H1 (cell line): ENCODE results near the gene AP3D1. TPM values are rescaled to one million over a fixed set of nuclear protein-coding genes. Genes with fewer than 3 reads are reported as not detected.

Experiments
- BCL11A ChIP-seq, 2 experiments: IDR thresholded peaks; one replicate each; pipeline ENCODE4 v1.6.1; 2011; ENCODE audit warnings: low read depth in 2 of 2, low read length in 2 of 2, mild to moderate bottlenecking in 2 of 2
- CHD7 ChIP-seq: fragments of 300-600 bp; sonication (generic); IDR thresholded peaks from 2 replicates; pipeline ENCODE4 v1.7.1; 2012; ENCODE audit warnings: low read length, moderate library complexity, mild to moderate bottlenecking, inconsistent platforms; ENCODE audit not compliant: insufficient replicate concordance
- JUN ChIP-seq: IDR thresholded peaks from 2 replicates; pipeline ENCODE4 v1.6.1; 2011; ENCODE audit warnings: low read depth, mild to moderate bottlenecking, improper control_type of control experiment, low read length
- RAD21 ChIP-seq, 2 experiments: IDR thresholded peaks in 1 of 2; conservative IDR thresholded peaks in 1 of 2; 2 replicates each; pipeline ENCODE4 v1.6.1; 2011; ENCODE audit warnings: low read depth in 2 of 2, low read length in 2 of 2, improper control_type of control experiment in 1 of 2, inconsistent platforms in 1 of 2, mild to moderate bottlenecking in 1 of 2, moderate library complexity in 1 of 2
- RFX5 ChIP-seq: IDR thresholded peaks from 2 replicates; pipeline ENCODE4 v1.6.1; 2011; ENCODE audit warnings: low read depth, low read length, improper control_type of control experiment, borderline replicate concordance
- SP2 ChIP-seq: IDR thresholded peaks from 2 replicates; pipeline ENCODE4 v1.6.1; 2012; ENCODE audit warnings: mild to moderate bottlenecking, low read length, inconsistent platforms
- polyA plus RNA-seq, 7 experiments: library from polyadenylated mRNA; depleted of rRNA in 3 of 7; stranded (reverse) in 5 of 7; unstranded in 2 of 7; fragments of >200 nt in 5 of 7; fragments of 200-250 nt in 2 of 7; gene quantifications; 1 replicate in 5 of 7; 2 replicates in 1 of 7; 4 replicates in 1 of 7; pipeline versions ENCODE4 v1.2.1 to v1.2.3, GENCODE V29; 2011 to 2013; ENCODE audit warnings: missing spikeins in 2 of 7, mixed read lengths in 2 of 7
- total RNA-seq: library from RNA; stranded (reverse); fragmentation: NEBNext Ultra II Directional; extraction: Animal tissue kit (Norgen Biotek cat#: 25700); gene quantifications from 2 replicates; pipeline ENCODE4 v1.2.1, GENCODE V29; 2021

Gene AP3D1
- total and polyA plus RNA-seq, 2 of the 8 experiments (the other 6 are each of a cell fraction or from before 2014, with no cell fraction given) = 161 to 174 TPM

GRCh38 chr19:2076526-2076944, 74.8 kb downstream of the AP3D1 start (continued):
- TF ChIP-seq CHD7 (no peak), JUN (no peak), SP2 (no peak), RFX5 (no peak), BCL11A (IDR thresholded peaks at IDR 0.05; ENCODE audit: low read depth in 2 of 2, low read length in 2 of 2) (no peak), RAD21 (IDR thresholded peaks at IDR 0.05 in 1 of 2, conservative IDR thresholded peaks at IDR 0.05 in 1 of 2; ENCODE audit: low read depth in 2 of 2, low read length in 2 of 2) (no peak)
- TF ChIP-seq, all 59 proteins: peak for 0
